GM12878 (cell line): ENCODE data around the gene PAK5. TPM values are rescaled to one million over a fixed set of nuclear protein-coding genes. Genes with fewer than 3 reads are reported as not detected.

Experiments
- ATAC-seq: fragments of 200-7000 bp; cut with Tn5 transposase; 3 replicates; pipeline ENCODE4 v1.9.1; 2020; ENCODE audit warnings: mild to moderate bottlenecking, moderate library complexity
- BruUV-seq: library from RNA; stranded (reverse); fragments of 400-500 nt; replicated peaks from 2 replicates; lab custom pipeline; 2021; lab: Mats Ljungman, UMichigan
- CTCF ChIA-PET: fragments of 300-600 bp; sonication (Branson Sonifier 250); formaldehyde crosslinking; extraction: SDS; loops from one replicate; lab custom pipeline; 2021; ENCODE audit warnings: inconsistent platforms; lab: Yijun Ruan, JAX
- POLR2A ChIA-PET: fragments of 350-600 bp; formaldehyde crosslinking; extraction: SDS; loops from one replicate; lab custom pipeline; 2021; ENCODE audit warnings: inconsistent platforms; lab: Charles Lee
- RAD21 ChIA-PET: fragments of 300-600 bp; sonication (Branson Sonifier 250); formaldehyde crosslinking; loops from one replicate; lab custom pipeline; 2023; ENCODE audit warnings: antibody characterized with exemption; ENCODE audit not compliant: unreplicated experiment; lab: Charles Lee
- SMC1A ChIA-PET: fragments of 300-600 bp; sonication (Branson Sonifier 250); formaldehyde crosslinking; loops from one replicate; lab custom pipeline; 2023; ENCODE audit not compliant: unreplicated experiment, uncharacterized antibody; lab: Charles Lee
- DNase-seq: peaks from one replicate; pipeline ENCODE4 v3.0.0-alpha.2; 2011; ENCODE audit warnings: low read depth, low spot score
- FAIRE-seq: peaks from 3 replicates; lab custom pipeline; 2011; peaks lifted over from hg19 to GRCh38; lab: Jason Lieb, UNC
- H2AFZ ChIP-seq: 2 replicates; pipeline ENCODE4 v1.6.0; 2011; ENCODE audit warnings: low read depth, low read length, control low read depth; ENCODE audit not compliant: control insufficient read depth
- H3K27ac ChIP-seq: 2 replicates; pipeline ENCODE4 v1.5.1; 2011; ENCODE audit warnings: control low read depth; ENCODE audit not compliant: control insufficient read depth, insufficient read depth
- H3K27me3 ChIP-seq, 2 experiments: replicated peaks in 1 of 2; 2 replicates each; pipeline versions ENCODE4 v1.6.0 to v1.6.1; 2011; ENCODE audit warnings: low read length in 1 of 2; ENCODE audit not compliant: control insufficient read depth in 2 of 2, insufficient read depth in 2 of 2
- H3K36me3 ChIP-seq, 2 experiments: 2 replicates each; pipeline ENCODE4 v1.5.1; 2011; ENCODE audit warnings: low read length in 1 of 2; ENCODE audit not compliant: control insufficient read depth in 2 of 2, insufficient read depth in 2 of 2
- H3K4me1 ChIP-seq: 2 replicates; pipeline ENCODE4 v1.6.1; 2011; ENCODE audit warnings: mild to moderate bottlenecking, low read length, moderate library complexity, mixed read lengths; ENCODE audit not compliant: control insufficient read depth, insufficient read depth
- H3K4me2 ChIP-seq: 2 replicates; pipeline ENCODE4 v1.6.0; 2011; ENCODE audit warnings: control low read depth; ENCODE audit not compliant: control insufficient read depth, insufficient read depth
- H3K4me3 ChIP-seq: fragments of 200-600 bp; sonication (generic); 2 replicates; pipeline ENCODE4 v1.5.1; 2016
- H3K79me2 ChIP-seq: 2 replicates; pipeline ENCODE4 v1.6.0; 2011; ENCODE audit warnings: low read length; ENCODE audit not compliant: control insufficient read depth, insufficient read depth
- H3K9ac ChIP-seq: 2 replicates; pipeline ENCODE4 v1.8.0; 2011; ENCODE audit warnings: low read length, control low read depth, mixed read lengths; ENCODE audit not compliant: control insufficient read depth, insufficient read depth
- H3K9me3 ChIP-seq: replicated peaks from 3 replicates; pipeline ENCODE4 v1.5.1; 2011; ENCODE audit warnings: mild to moderate bottlenecking, low read length; ENCODE audit not compliant: control insufficient read depth, insufficient read depth
- H4K20me1 ChIP-seq: 2 replicates; pipeline ENCODE4 v1.6.0; 2011; ENCODE audit not compliant: control insufficient read depth, insufficient read depth
- BCL3 ChIP-seq: IDR thresholded peaks from 2 replicates; pipeline ENCODE4 v1.6.1; 2011; ENCODE audit warnings: borderline replicate concordance, low read depth, mild to moderate bottlenecking, moderate library complexity, low read length; ENCODE audit not compliant: insufficient read depth, poor library complexity, severe bottlenecking
- CBX3 ChIP-seq: fragments of 200-600 bp; sonication (generic); IDR thresholded peaks from 2 replicates; pipeline ENCODE4 v1.6.1; 2016; ENCODE audit warnings: low read depth, borderline replicate concordance
- CREM ChIP-seq: IDR thresholded peaks from 2 replicates; pipeline ENCODE4 v1.6.1; 2014; ENCODE audit warnings: antibody characterized with exemption, low read depth
- E4F1 ChIP-seq: fragments of 450-650 bp; IDR thresholded peaks from 2 replicates; pipeline ENCODE4 v1.6.1; 2018; ENCODE audit warnings: borderline replicate concordance, mild to moderate bottlenecking; ENCODE audit not compliant: partially characterized antibody
- EGR1 ChIP-seq, 2 experiments: IDR thresholded peaks; 1 replicate in 1 of 2; 2 replicates in 1 of 2; pipeline ENCODE4 v1.6.1; 2011 to 2012; ENCODE audit warnings: low read depth in 2 of 2, low read length in 2 of 2, borderline replicate concordance in 1 of 2, mild to moderate bottlenecking in 1 of 2, moderate library complexity in 1 of 2
- ELK1 ChIP-seq: IDR thresholded peaks from 2 replicates; pipeline ENCODE4 v1.6.1; 2012; ENCODE audit warnings: low read depth, low read length, improper control_type of control experiment
- ESRRA ChIP-seq: IDR thresholded peaks from 2 replicates; pipeline ENCODE4 v1.6.1; 2012; ENCODE audit warnings: mild to moderate bottlenecking, low read length, improper control_type of control experiment
- ETV6 ChIP-seq, 2 experiments: fragments of 450-650 bp in 1 of 2; IDR thresholded peaks in 1 of 2; conservative IDR thresholded peaks in 1 of 2; 2 replicates each; pipeline ENCODE4 v1.6.1; 2014; ENCODE audit warnings: antibody characterized with exemption in 1 of 2, borderline replicate concordance in 1 of 2, low read depth in 1 of 2, mild to moderate bottlenecking in 1 of 2, moderate library complexity in 1 of 2
- NR2F1 ChIP-seq: fragments of 450-650 bp; conservative IDR thresholded peaks from 2 replicates; pipeline ENCODE4 v1.6.1; 2017; ENCODE audit warnings: mild to moderate bottlenecking
- RAD21 ChIP-seq: IDR thresholded peaks from 2 replicates; pipeline ENCODE4 v1.6.1; 2011; ENCODE audit warnings: mild to moderate bottlenecking, low read depth, low read length, moderate library complexity; ENCODE audit not compliant: insufficient read depth
- TAF1 ChIP-seq: IDR thresholded peaks from 2 replicates; pipeline ENCODE4 v1.6.1; 2011; ENCODE audit warnings: mild to moderate bottlenecking, low read depth, low read length, borderline replicate concordance
- TARDBP ChIP-seq: IDR thresholded peaks from 2 replicates; pipeline ENCODE4 v1.6.1; 2016; ENCODE audit warnings: borderline replicate concordance
- USF1 ChIP-seq: IDR thresholded peaks from 2 replicates; pipeline ENCODE4 v1.6.1; 2011; ENCODE audit warnings: borderline replicate concordance, low read depth, mild to moderate bottlenecking, moderate library complexity, mixed read lengths, low read length; ENCODE audit not compliant: insufficient read depth; ENCODE audit errors: extremely low read length
- ZBED1 ChIP-seq: IDR thresholded peaks from 2 replicates; pipeline ENCODE4 v1.6.1; 2016; ENCODE audit warnings: borderline replicate concordance
- ZBTB33 ChIP-seq: fragments of 450-650 bp; IDR thresholded peaks from 2 replicates; pipeline ENCODE4 v1.6.1; 2017; ENCODE audit warnings: mild to moderate bottlenecking
- ZSCAN29 ChIP-seq: fragments of 450-650 bp; IDR thresholded peaks from 2 replicates; pipeline ENCODE4 v1.6.1; 2017; ENCODE audit warnings: mild to moderate bottlenecking, moderate library complexity
- WGBS: methylation state at CpG from one replicate; pipeline ENCODE4 v1.1.6; 2016; ENCODE audit warnings: low lambda C conversion rate; ENCODE audit not compliant: insufficient replicate concordance, insufficient coverage; ENCODE audit errors: missing lambda C conversion rate; 5-methylcytosine and 5-hydroxymethylcytosine counted together
- in situ Hi-C: fragments of 300-500 bp; cut with MboI; formaldehyde crosslinking; loops from 9 replicates; pipeline ENCODE4 v1.14.3; 2018; ENCODE audit warnings: mixed read lengths
- intact Hi-C: fragments of 100-400 bp; cut with micrococcal nuclease; formaldehyde crosslinking; loops from one replicate; pipeline ENCODE4 v1.14.2; 2022; ENCODE audit not compliant: unreplicated experiment
- polyA plus RNA-seq, 11 experiments: library from polyadenylated mRNA; depleted of rRNA in 4 of 11; unstranded in 6 of 11; stranded (reverse) in 5 of 11; fragments of >200 nt; fragmentation: Nextera tagmentation in 4 of 11; fragmentation: Illumina TruSeq in 1 of 11; extraction: Ambion mirVana in 4 of 11; extraction: Trizol in 1 of 11; gene quantifications; 1 replicate in 1 of 11; 2 replicates in 10 of 11; pipeline versions ENCODE4 v1.2.1 to v1.2.3, GENCODE V29; 2011 to 2016; ENCODE audit warnings: inconsistent platforms in 2 of 11, missing spikeins in 2 of 11, low read depth in 1 of 11
- total RNA-seq, 4 experiments: library from RNA; depleted of rRNA in 3 of 4; stranded (reverse); fragments of >200 nt in 3 of 4; fragmentation: Illumina TruSeq in 1 of 4; extraction: Trizol in 1 of 4; gene quantifications; 2 replicates each; pipeline versions ENCODE4 v1.2.1 to v1.2.3, GENCODE V29; 2013 to 2021

The PAK5 gene
- total and polyA plus RNA-seq, 10 of the 15 experiments (the other 5 are each of a cell fraction or from before 2014, with no cell fraction given), result not detected

GRCh38 chr20:9626357-9626756 lies 212.5 kb downstream of the PAK5 start:
- Histone ChIP-seq H2AFZ (no peak overlapping the region), H3K36me3 (no peaks in the 10 kb centered on the region), H3K27ac (no peak overlapping the region), H3K4me1 (peaks cover 5% of the 10 kb centered on the region; the same call in 1 of the 2 replicates), H3K79me2 (no peaks in the 10 kb centered on the region), H3K27me3 (no peaks in the 10 kb centered on the region), H3K4me2 (no peak overlapping the region), H3K9ac (no peak overlapping the region), H4K20me1 (no peaks in the 10 kb centered on the region), H3K9me3 (no peaks in the 10 kb centered on the region), H3K4me3 (no peak overlapping the region)
- intact Hi-C loops (no loop called here), in situ Hi-C loops (no loop called here)
- RAD21 ChIA-PET, result interaction anchor here (0.9 kb wide), 1 partner anchor 9 kb away, joined by 3 read pairs; no protein-coding TSS in a partner anchor
- POLR2A ChIA-PET, result no interaction called here
- 4% methylated on average over 3 of the region's 3 CpGs for WGBS
- peak; percentile 27 for FAIRE-seq
- ATAC-seq, result no peak
- SMC1A ChIA-PET, result no interaction called here
- CTCF ChIA-PET, result interaction anchor here (1.2 kb wide), 1 partner anchor 9 kb away, joined by 5 read pairs; no protein-coding TSS in a partner anchor
- DNase-seq, result no peak
- no TSS peak for BruUV-seq
- no peak for TF ChIP-seq USF1
- TF ChIP-seq BCL3, result no peak
- no peak for TF ChIP-seq ESRRA
- TF ChIP-seq ZBTB33, result no peak
- TF ChIP-seq RAD21, result no peak
- TF ChIP-seq NR2F1, result no peak
- no peak for TF ChIP-seq ZSCAN29
- no peak for TF ChIP-seq TAF1
- TF ChIP-seq CBX3, result no peak
- TF ChIP-seq EGR1 (IDR thresholded peaks at IDR 0.05; ENCODE audit: borderline replicate concordance in 1 of 2, low read depth in 2 of 2, low read length in 2 of 2), result no peak
- no peak for TF ChIP-seq ETV6 (conservative IDR thresholded peaks at IDR 0.05 in 1 of 2, IDR thresholded peaks at IDR 0.05 in 1 of 2; ENCODE audit: borderline replicate concordance in 1 of 2, low read depth in 1 of 2)
- no peak for TF ChIP-seq ELK1
- TF ChIP-seq ZBED1, result no peak
- no peak for TF ChIP-seq E4F1
- TF ChIP-seq TARDBP, result no peak
- TF ChIP-seq CREM, result no peak
